Activated T-helper 1 cell treated with anti-CD3 and anti-CD28 coated beads, Interleukin-12 subunit alpha, Interleukin-12 subunit beta, Interleukin-2, Interleukin-4 antibody, amounts not matched to agents 30 ng/mL and 10 ng/mL and 1 ng/mL, durations not matched to agents 14 hours and 24 hours and 36 hours (primary cell): ENCODE data around the gene POLR1C. TPM values are rescaled to one million over a fixed set of nuclear protein-coding genes. Genes with fewer than 3 reads are reported as not detected.

Source experiments
- DNase-seq: peaks from one replicate; pipeline ENCODE4 v3.0.0; 2021; ENCODE audit warnings: low spot score
- H3K27ac Mint-ChIP-seq: one replicate; pipeline ENCODE4 v1.8.0; 2021; ENCODE audit warnings: mild to moderate bottlenecking, mixed read lengths
- H3K27me3 Mint-ChIP-seq: one replicate; pipeline ENCODE4 v1.8.0; 2022; ENCODE audit warnings: mild to moderate bottlenecking, moderate library complexity, mixed read lengths; ENCODE audit not compliant: insufficient read depth
- H3K36me3 Mint-ChIP-seq: one replicate; pipeline ENCODE4 v1.8.0; 2021; ENCODE audit warnings: low read depth, mixed read lengths
- H3K4me1 Mint-ChIP-seq: one replicate; pipeline ENCODE4 v1.8.0; 2021; ENCODE audit warnings: low read depth, mixed read lengths
- H3K4me3 Mint-ChIP-seq: one replicate; pipeline ENCODE4 v1.8.0; 2021; ENCODE audit warnings: mild to moderate bottlenecking, moderate library complexity, mixed read lengths
- H3K9me3 Mint-ChIP-seq: one replicate; pipeline ENCODE4 v1.8.0; 2021; ENCODE audit warnings: mixed read lengths
- intact Hi-C: fragments of 100-400 bp; cut with micrococcal nuclease; formaldehyde crosslinking; loops from one replicate; pipeline ENCODE4 v1.15.1; 2024
- total RNA-seq: library from RNA; stranded (reverse); gene quantifications from 2 replicates; pipeline ENCODE4 v1.2.3, GENCODE V29; 2022

Gene POLR1C
- total RNA-seq, 1 donor from 2014 or later: 85.8 TPM

DNA sequence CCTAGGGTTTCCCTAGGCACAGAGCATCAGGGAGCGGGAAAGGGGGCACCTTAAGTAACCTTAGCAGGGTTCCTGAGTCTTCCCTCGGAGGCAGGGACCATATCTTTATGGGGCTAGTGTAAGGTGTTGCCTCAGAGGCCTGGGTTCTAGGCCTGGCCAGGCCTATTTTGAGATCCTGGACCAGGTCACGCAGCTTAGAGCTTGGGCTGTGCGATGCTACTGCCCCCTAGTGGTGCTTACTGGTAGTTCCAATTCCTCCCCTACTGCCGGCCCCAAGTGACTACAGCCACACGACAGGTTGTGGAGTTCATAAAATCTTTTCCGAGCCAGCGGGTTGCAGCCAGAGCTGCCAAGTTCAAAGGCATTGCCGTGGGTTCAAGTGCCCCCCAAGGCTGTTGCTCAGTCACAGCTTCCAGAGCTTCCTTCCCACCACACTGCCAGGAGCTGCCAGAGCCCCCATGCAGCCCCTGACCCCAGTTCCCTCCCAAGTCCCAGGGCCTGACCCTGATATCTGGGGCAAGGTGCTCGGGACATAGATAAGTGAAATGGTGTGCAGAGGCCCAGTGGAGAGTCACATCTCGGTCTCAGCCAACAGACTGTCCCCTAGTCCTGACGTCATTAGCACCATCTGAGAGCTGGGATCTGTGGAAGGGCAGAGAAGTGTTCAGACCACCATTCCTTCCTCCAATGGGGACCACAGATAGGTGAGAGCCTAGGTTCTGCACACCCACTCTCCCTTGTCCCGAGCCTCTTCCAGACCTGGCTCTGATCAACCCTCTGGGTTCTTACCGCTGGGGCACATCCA is 10.0 kb upstream of the POLR1C start:
- DNase-seq: peak; percentile 74
- no peak overlapping the region for H3K4me3 Mint-ChIP-seq

DNA sequence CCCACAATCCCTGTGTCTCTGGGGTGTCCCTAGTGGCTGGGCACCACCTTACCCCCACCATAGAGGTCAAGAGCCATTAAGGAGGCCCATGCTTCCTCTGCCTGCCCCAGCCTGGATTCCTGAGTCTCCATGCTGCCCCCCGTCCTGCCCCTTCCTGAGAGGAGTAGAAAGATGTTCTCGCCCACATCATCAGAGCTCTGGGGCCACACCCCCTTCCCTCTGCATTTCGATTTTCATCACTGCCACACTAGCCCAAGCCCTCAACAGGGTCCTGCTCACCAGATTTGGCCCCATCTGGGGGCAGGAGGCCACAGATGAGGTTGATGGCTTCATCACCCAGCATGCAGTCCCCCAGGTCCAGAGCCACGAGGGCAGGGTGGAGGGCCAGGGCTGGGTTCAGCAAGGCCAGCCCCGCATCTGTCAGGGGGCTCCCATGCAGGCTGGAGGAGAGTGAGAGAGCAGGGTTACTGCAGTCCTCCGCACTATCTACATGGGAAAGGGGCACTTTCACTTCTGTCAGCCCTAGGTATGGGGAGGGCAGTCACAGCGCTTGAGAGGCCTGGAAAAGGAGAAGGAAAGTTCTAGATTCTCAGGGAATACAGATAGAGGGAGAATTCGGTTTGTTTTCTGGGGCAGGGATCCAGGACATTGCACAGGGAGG is 8.3 kb upstream of the POLR1C start:
- peaks cover 18% of the 10 kb centered on the region for H3K27me3 Mint-ChIP-seq
- peak overlapping the region; percentile 84 for H3K4me3 Mint-ChIP-seq
- H3K27ac Mint-ChIP-seq: peak overlapping the region; percentile 74

More for the DNA sequence above, 10.0 kb upstream of the POLR1C start:
- intact Hi-C loops: loop anchor here (1.0 to 5.0 kb wide), 5 partner anchors 30 to 280 kb away; partner anchors contain the start of genes DLK2, DNPH1 and TJAP1
- H3K27ac Mint-ChIP-seq: no peak overlapping the region
- H3K4me1 Mint-ChIP-seq: peaks cover 13% of the 10 kb centered on the region
- no peaks in the 10 kb centered on the region for H3K9me3 Mint-ChIP-seq
- peaks cover 18% of the 10 kb centered on the region for H3K27me3 Mint-ChIP-seq
- H3K36me3 Mint-ChIP-seq: peaks cover 23% of the 10 kb centered on the region

GRCh38 chr6:43509142-43509983 is 7.5 kb upstream of the POLR1C start:
- intact Hi-C loops: loop anchor here (5.0 kb wide), 1 partner anchor 282 kb away; the partner anchor contains the start of gene DNPH1
- H3K27ac Mint-ChIP-seq: peak overlapping the region; percentile 35

More for the DNA sequence above, 8.3 kb upstream of the POLR1C start:
- H3K9me3 Mint-ChIP-seq: no peaks in the 10 kb centered on the region
- no peak for DNase-seq
- H3K4me1 Mint-ChIP-seq: peaks cover 13% of the 10 kb centered on the region
- H3K36me3 Mint-ChIP-seq: peaks cover 32% of the 10 kb centered on the region
- intact Hi-C loops: loop anchor here (5.0 kb wide), 1 partner anchor 281 kb away; the partner anchor contains the start of gene DNPH1

GRCh38 chr6:43509984-43510826 is 6.7 kb upstream of the POLR1C start, which contains the start of gene LRRC73:
Gene LRRC73, minus strand, starts transcription at chr6:43510346. Its CDS starts 561 bp downstream, at chr6:43509785.
- Mint-ChIP-seq H3K27me3 (peaks cover 18% of the 10 kb centered on the region), H3K36me3 (peaks cover 32% of the 10 kb centered on the region), H3K4me3 (peak within 1 kb of the TSS; percentile 84), H3K9me3 (no peaks in the 10 kb centered on the region), H3K4me1 (peaks cover 22% of the 10 kb centered on the region), H3K27ac (peak within 1 kb of the TSS; percentile 35)
- intact Hi-C loops: loop anchor here (1.0 to 5.0 kb wide), 2 partner anchors 141 to 283 kb away; partner anchors contain the start of genes DNPH1 and ZNF318
- DNase-seq: peak; percentile 79

More at GRCh38 chr6:43509142-43509983, 7.5 kb upstream of the POLR1C start:
- H3K4me1 Mint-ChIP-seq: peaks cover 16% of the 10 kb centered on the region
- H3K9me3 Mint-ChIP-seq: no peaks in the 10 kb centered on the region
- DNase-seq: no peak
- peaks cover 30% of the 10 kb centered on the region for H3K36me3 Mint-ChIP-seq
- H3K4me3 Mint-ChIP-seq: peak overlapping the region; percentile 84
- H3K27me3 Mint-ChIP-seq: peaks cover 18% of the 10 kb centered on the region

DNA sequence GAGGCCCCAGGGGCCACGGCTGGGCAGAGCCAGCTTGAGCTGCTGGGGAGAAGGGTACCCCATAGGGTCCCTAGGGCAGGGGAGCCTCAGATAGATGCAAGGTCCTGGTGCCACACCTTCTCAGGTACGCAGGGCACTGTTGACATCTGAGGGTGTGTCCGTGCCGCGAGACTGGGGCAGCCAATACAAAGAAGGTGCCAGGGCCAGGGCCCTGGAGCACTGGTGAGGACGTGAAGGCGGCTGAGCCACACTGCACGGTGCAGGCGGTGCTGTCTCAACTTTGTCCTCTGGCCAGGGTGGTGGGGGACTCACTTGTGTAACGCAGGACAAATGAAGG is 6.1 kb upstream of the POLR1C start:
- no peak overlapping the region for H3K27ac Mint-ChIP-seq
- intact Hi-C loops: loop anchor here (1.0 kb wide), 1 partner anchor 141 kb away; the partner anchor contains the start of gene ZNF318
- H3K27me3 Mint-ChIP-seq: peaks cover 18% of the 10 kb centered on the region

DNA sequence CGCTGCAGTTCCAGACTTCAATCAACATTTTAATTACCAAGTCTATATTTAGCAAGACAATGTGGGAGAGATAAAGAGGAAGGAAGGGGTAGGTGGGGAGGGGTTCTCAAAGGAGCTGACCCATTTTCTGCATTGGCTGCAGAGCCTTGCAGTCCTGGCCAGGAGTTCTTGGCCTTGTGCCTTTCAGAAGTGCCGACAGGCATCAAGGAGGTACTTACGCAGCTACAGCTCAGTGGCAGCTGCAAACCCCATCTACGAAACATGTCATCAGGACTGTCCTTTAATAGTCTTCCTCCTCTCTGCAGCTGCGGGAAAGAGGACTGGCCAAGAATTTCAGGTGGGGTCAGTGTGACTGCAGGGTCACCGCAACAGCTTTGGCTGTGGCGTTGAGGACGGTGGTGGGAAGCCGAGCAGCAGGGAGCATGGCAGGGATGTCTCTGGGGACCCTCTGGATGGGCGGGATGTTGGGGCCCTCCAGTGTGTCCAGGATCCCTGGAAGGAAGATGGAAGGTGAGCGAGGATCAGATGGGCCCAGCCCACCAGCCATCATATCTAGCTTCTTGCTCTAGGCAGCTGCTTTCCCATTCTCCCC is 5.0 kb upstream of the POLR1C start:
- Mint-ChIP-seq H3K9me3 (no peaks in the 10 kb centered on the region), H3K27me3 (peaks cover 18% of the 10 kb centered on the region), H3K36me3 (peaks cover 29% of the 10 kb centered on the region), H3K4me1 (peaks cover 33% of the 10 kb centered on the region), H3K4me3 (no peak overlapping the region), H3K27ac (no peak overlapping the region)
- intact Hi-C loops: no loop called here
- DNase-seq: no peak

More for the DNA sequence above, 6.1 kb upstream of the POLR1C start:
- DNase-seq: no peak
- Mint-ChIP-seq H3K36me3 (peaks cover 34% of the 10 kb centered on the region), H3K4me3 (peak overlapping the region; percentile 73), H3K4me1 (peaks cover 27% of the 10 kb centered on the region), H3K9me3 (no peaks in the 10 kb centered on the region)

GRCh38 chr6:43515808-43516207 is 1.1 kb upstream of the POLR1C start:
- Mint-ChIP-seq H3K4me1 (peaks cover 20% of the 10 kb centered on the region), H3K27ac (no peak overlapping the region), H3K9me3 (no peaks in the 10 kb centered on the region), H3K4me3 (no peak overlapping the region), H3K36me3 (peaks cover 34% of the 10 kb centered on the region), H3K27me3 (no peaks in the 10 kb centered on the region)
- DNase-seq: no peak
- intact Hi-C loops: loop anchor here (2.0 to 5.0 kb wide), 4 partner anchors 39 to 1729 kb away; partner anchors contain the start of genes CUL7, MRPS10, TJAP1 and TOMM6

DNA sequence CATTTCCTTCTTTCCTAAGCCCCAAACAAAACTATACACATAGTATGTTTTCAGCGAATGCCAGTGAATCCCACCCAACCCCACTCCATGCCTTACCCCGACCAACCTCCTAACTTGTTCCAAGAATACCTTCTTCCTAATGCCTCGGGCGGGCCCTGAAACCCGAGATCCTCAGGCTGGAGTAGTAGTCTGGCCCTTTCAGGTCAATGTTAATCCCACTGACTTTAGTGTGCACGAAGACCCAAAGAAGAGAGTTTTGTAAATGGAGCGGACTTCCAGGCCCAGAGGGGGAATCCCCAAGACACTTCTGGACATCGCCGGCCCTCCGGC is 557 bp upstream of the POLR1C start:
- H3K27me3 Mint-ChIP-seq: no peaks in the 10 kb centered on the region
- no peaks in the 10 kb centered on the region for H3K9me3 Mint-ChIP-seq
- intact Hi-C loops: loop anchor here (2.0 to 5.0 kb wide), 4 partner anchors 40 to 1729 kb away; partner anchors contain the start of genes CUL7, MRPS10, TJAP1 and TOMM6
- H3K4me1 Mint-ChIP-seq: peaks cover 20% of the 10 kb centered on the region
- no peak overlapping the region for H3K4me3 Mint-ChIP-seq
- no peak for DNase-seq
- peaks cover 35% of the 10 kb centered on the region for H3K36me3 Mint-ChIP-seq
- H3K27ac Mint-ChIP-seq: no peak overlapping the region

GRCh38 chr6:43517505-43518357 is 842 bp downstream of the POLR1C start:
- Mint-ChIP-seq H3K36me3 (peaks cover 31% of the 10 kb centered on the region), H3K27ac (no peak overlapping the region), H3K27me3 (no peaks in the 10 kb centered on the region), H3K9me3 (no peaks in the 10 kb centered on the region), H3K4me1 (peaks cover 20% of the 10 kb centered on the region), H3K4me3 (no peak overlapping the region)
- intact Hi-C loops: loop anchor here (1.0 to 5.0 kb wide), 11 partner anchors 41 to 1730 kb away; partner anchors contain the start of genes ABCC10, CUL7, GTPBP2 and KLHDC3
- no peak for DNase-seq

- intact Hi-C loops: no loop called here
- Mint-ChIP-seq H3K36me3 (peaks cover 34% of the 10 kb centered on the region), H3K9me3 (no peaks in the 10 kb centered on the region), H3K4me1 (peaks cover 23% of the 10 kb centered on the region), H3K4me3 (no peak overlapping the region), H3K27ac (no peak overlapping the region), H3K27me3 (no peaks in the 10 kb centered on the region)
- no peak for DNase-seq
These were observed 3.2 kb downstream of the POLR1C start for GRCh38 chr6:43520097-43520496.

DNA sequence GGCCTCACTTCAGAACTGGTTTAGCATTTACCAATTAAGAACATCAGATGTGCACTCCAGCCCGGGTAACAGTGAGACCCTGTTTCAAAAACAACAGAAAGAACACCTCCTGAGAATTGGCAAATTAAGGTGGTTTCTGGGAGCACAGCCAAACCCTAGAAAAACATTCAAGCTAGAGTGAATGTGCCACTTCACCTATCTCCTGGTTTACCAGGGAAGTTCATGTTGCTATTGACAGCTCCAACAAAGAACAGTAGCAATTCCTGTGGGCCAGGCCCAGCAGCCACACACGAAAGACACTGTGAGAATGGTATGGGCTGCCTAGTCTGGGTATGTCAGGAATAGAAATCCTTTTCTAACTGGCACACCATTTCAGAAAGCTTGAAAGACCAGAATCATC is 4.9 kb downstream of the POLR1C start:
- Mint-ChIP-seq H3K27me3 (no peaks in the 10 kb centered on the region), H3K9me3 (no peaks in the 10 kb centered on the region), H3K4me1 (peaks cover 11% of the 10 kb centered on the region), H3K27ac (no peak overlapping the region), H3K4me3 (no peak overlapping the region), H3K36me3 (peaks cover 48% of the 10 kb centered on the region)
- no peak for DNase-seq
- intact Hi-C loops: no loop called here
